ENCODE measurements around the gene CCR5AS.

- TF ChIP-seq CTCF (IDR thresholded peaks at IDR 0.05) (no peak), POLR2A (IDR thresholded peaks at IDR 0.05) (no peak)
These were observed 20.7 kb downstream of the CCR5AS start for GRCh38 chr3:46386205-46386604.

Data from testis (tissue), 2 donors.